ENCODE results near the gene NPY4R2. TPM values are rescaled to one million over a fixed set of nuclear protein-coding genes. Genes with fewer than 3 reads are reported as not detected.

Gene NPY4R2, protein sequence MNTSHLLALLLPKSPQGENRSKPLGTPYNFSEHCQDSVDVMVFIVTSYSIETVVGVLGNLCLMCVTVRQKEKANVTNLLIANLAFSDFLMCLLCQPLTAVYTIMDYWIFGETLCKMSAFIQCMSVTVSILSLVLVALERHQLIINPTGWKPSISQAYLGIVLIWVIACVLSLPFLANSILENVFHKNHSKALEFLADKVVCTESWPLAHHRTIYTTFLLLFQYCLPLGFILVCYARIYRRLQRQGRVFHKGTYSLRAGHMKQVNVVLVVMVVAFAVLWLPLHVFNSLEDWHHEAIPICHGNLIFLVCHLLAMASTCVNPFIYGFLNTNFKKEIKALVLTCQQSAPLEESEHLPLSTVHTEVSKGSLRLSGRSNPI
- total RNA-seq, result not detected in 2 replicates

GRCh38 chr10:47918475-47918874, at the start of gene NPY4R2:
TSS of gene NPY4R2 (plus strand) at chr10:47918662. CDS start at chr10:47921988, 3,326 bp downstream.

Other genes with a start within 250 kb of the NPY4R2 start
- not detected in 2 replicates for gene SYT15B, start 155.1 kb upstream of the NPY4R2 start, total RNA-seq
- not detected in 2 replicates for gene FAM25C, start 81.1 kb downstream of the NPY4R2 start, total RNA-seq

Measured in aortic smooth muscle cell (primary cell).